H1 (cell line): Measurements from ENCODE around the gene OR52M1. TPM values are rescaled to one million over a fixed set of nuclear protein-coding genes. Genes with fewer than 3 reads are reported as not detected.

ENCODE experiments used
- CTCF ChIA-PET: fragments of 300-600 bp; sonication (Branson Sonifier 250); formaldehyde crosslinking; loops from one replicate; lab custom pipeline; 2021; ENCODE audit not compliant: partially characterized antibody; lab: Charles Lee
- POLR2A ChIA-PET: fragments of 300-600 bp; sonication (Branson Sonifier 250); formaldehyde crosslinking; loops from one replicate; lab custom pipeline; 2021; ENCODE audit warnings: inconsistent platforms; ENCODE audit not compliant: partially characterized antibody; lab: Charles Lee
- DNase-seq, 2 experiments: peaks; one replicate each; pipeline versions ENCODE4 v3.0.0 to v3.0.0-alpha.2; 2010 to 2022; ENCODE audit warnings: low spot score in 2 of 2, low read depth in 1 of 2, mixed read lengths in 1 of 2
- FAIRE-seq: peaks from 2 replicates; lab custom pipeline; 2011; peaks lifted over from hg19 to GRCh38; lab: Jason Lieb, UNC
- H2AFZ ChIP-seq: 2 replicates; pipeline ENCODE4 v1.8.1; 2012; ENCODE audit warnings: low read length, inconsistent platforms
- H2AK5ac ChIP-seq: 2 replicates; pipeline ENCODE4 v1.6.1; 2013; ENCODE audit warnings: low read depth, low read length
- H2BK120ac ChIP-seq: replicated peaks from 2 replicates; pipeline ENCODE3; 2013; ENCODE audit warnings: low read depth, low read length, inconsistent platforms
- H2BK12ac ChIP-seq: 2 replicates; pipeline ENCODE4 v1.6.1; 2013; ENCODE audit warnings: low read depth, low read length
- H2BK15ac ChIP-seq: 2 replicates; pipeline ENCODE4 v1.6.1; 2013; ENCODE audit warnings: low read length
- H2BK20ac ChIP-seq: 2 replicates; pipeline ENCODE4 v1.6.1; 2013; ENCODE audit warnings: low read length
- H2BK5ac ChIP-seq: 2 replicates; pipeline ENCODE4 v1.6.1; 2013; ENCODE audit warnings: low read depth, low read length
- H3K14ac ChIP-seq: 2 replicates; pipeline ENCODE4 v1.6.1; 2013; ENCODE audit warnings: inconsistent platforms; ENCODE audit not compliant: insufficient read length
- H3K18ac ChIP-seq: 2 replicates; pipeline ENCODE4 v1.6.1; 2013; ENCODE audit warnings: low read length; ENCODE audit errors: extremely low read depth
- H3K23ac ChIP-seq: 2 replicates; pipeline ENCODE4 v1.6.1; 2013; ENCODE audit warnings: inconsistent platforms; ENCODE audit not compliant: insufficient read length
- H3K23me2 ChIP-seq: 2 replicates; pipeline ENCODE4 v1.6.1; 2013; ENCODE audit warnings: low read depth, low read length
- H3K27ac ChIP-seq: 2 replicates; pipeline ENCODE4 v1.6.1; 2011; ENCODE audit warnings: low read depth, low read length, inconsistent platforms
- H3K27me3 ChIP-seq, 4 experiments: replicated peaks in 1 of 4; 1 replicate in 1 of 4; 2 replicates in 3 of 4; pipeline versions ENCODE4 v1.6.1 to v1.8.1; 2011 to 2013; ENCODE audit warnings: low read length in 3 of 4, mild to moderate bottlenecking in 3 of 4, inconsistent platforms in 2 of 4, mixed read lengths in 2 of 4, moderate library complexity in 1 of 4; ENCODE audit not compliant: control insufficient read depth in 3 of 4, insufficient read depth in 3 of 4; ENCODE audit errors: extremely low read depth in 1 of 4
- H3K36me3 ChIP-seq, 4 experiments: 2 replicates each; pipeline versions ENCODE4 v1.6.1 to v1.8.1; 2011 to 2013; ENCODE audit warnings: mild to moderate bottlenecking in 4 of 4, low read length in 3 of 4, moderate library complexity in 2 of 4, control low read depth in 1 of 4, inconsistent platforms in 1 of 4; ENCODE audit not compliant: insufficient read depth in 4 of 4, control insufficient read depth in 2 of 4
- H3K4ac ChIP-seq: replicated peaks from 2 replicates; pipeline ENCODE3; 2013; ENCODE audit warnings: low read length, low read depth, mixed read lengths, inconsistent platforms; ENCODE audit not compliant: insufficient read length
- H3K4me1 ChIP-seq, 4 experiments: replicated peaks in 1 of 4; 1 replicate in 1 of 4; 2 replicates in 3 of 4; pipeline versions ENCODE4 v1.6.1 to v1.8.1; 2011 to 2013; ENCODE audit warnings: low read length in 3 of 4, inconsistent platforms in 2 of 4, mixed read lengths in 1 of 4; ENCODE audit not compliant: insufficient read depth in 4 of 4, control insufficient read depth in 3 of 4
- H3K4me2 ChIP-seq, 2 experiments: 2 replicates each; pipeline versions ENCODE4 v1.6.1 to v1.8.1; 2011 to 2013; ENCODE audit warnings: low read depth in 2 of 2, low read length in 2 of 2, control low read depth in 1 of 2, inconsistent platforms in 1 of 2, mild to moderate bottlenecking in 1 of 2; ENCODE audit not compliant: insufficient read depth in 1 of 2
- H3K4me3 ChIP-seq, 4 experiments: fragments of 200-600, 300-600 bp in 1 of 4; sonication (generic), shearing (Covaris generic), sonication (Bioruptor Twin) in 1 of 4; 2 replicates each; pipeline versions ENCODE4 v1.5.1 to v1.8.1; 2011 to 2016; ENCODE audit warnings: low read length in 4 of 4, low read depth in 3 of 4, control low read depth in 2 of 4, inconsistent platforms in 2 of 4, mild to moderate bottlenecking in 2 of 4, mixed read lengths in 1 of 4, moderate library complexity in 1 of 4; ENCODE audit not compliant: insufficient read depth in 2 of 4; ENCODE audit errors: extremely low read depth in 1 of 4
- H3K56ac ChIP-seq: replicated peaks from 2 replicates; pipeline ENCODE3; 2013; ENCODE audit warnings: low read depth, mild to moderate bottlenecking, mixed read lengths, low read length, inconsistent platforms; ENCODE audit not compliant: insufficient read length
- H3K79me1 ChIP-seq: 2 replicates; pipeline ENCODE4 v1.6.1; 2013; ENCODE audit warnings: low read depth, low read length, control low read depth
- H3K79me2 ChIP-seq, 2 experiments: 2 replicates each; pipeline versions ENCODE4 v1.6.1 to v1.8.1; 2012 to 2013; ENCODE audit warnings: low read length in 2 of 2, mild to moderate bottlenecking in 2 of 2, inconsistent platforms in 1 of 2; ENCODE audit not compliant: insufficient read depth in 2 of 2, control insufficient read depth in 1 of 2
- H3K9ac ChIP-seq, 4 experiments: replicated peaks in 1 of 4; 1 replicate in 1 of 4; 2 replicates in 3 of 4; pipeline versions ENCODE4 v1.6.1 to v1.8.1; 2011 to 2013; ENCODE audit warnings: low read depth in 3 of 4, low read length in 3 of 4, control low read depth in 2 of 4, mild to moderate bottlenecking in 2 of 4, moderate library complexity in 2 of 4, inconsistent platforms in 1 of 4; ENCODE audit errors: extremely low read depth in 1 of 4
- H3K9me3 ChIP-seq, 2 experiments: 2 replicates each; pipeline versions ENCODE4 v1.6.1 to v1.8.1; 2012 to 2013; ENCODE audit warnings: mild to moderate bottlenecking in 2 of 2, moderate library complexity in 2 of 2, control low read depth in 1 of 2, inconsistent platforms in 1 of 2, low read depth in 1 of 2, low read length in 1 of 2, mixed read lengths in 1 of 2; ENCODE audit not compliant: insufficient read depth in 2 of 2
- H4K20me1 ChIP-seq, 2 experiments: replicated peaks in 1 of 2; 2 replicates each; pipeline versions ENCODE3 to v1.8.1; 2011 to 2013; ENCODE audit warnings: inconsistent platforms in 2 of 2, low read length in 2 of 2, mild to moderate bottlenecking in 1 of 2; ENCODE audit not compliant: insufficient read depth in 2 of 2, control insufficient read depth in 1 of 2
- H4K5ac ChIP-seq: 2 replicates; pipeline ENCODE4 v1.6.1; 2013; ENCODE audit warnings: low read length, low read depth, mixed read lengths, inconsistent platforms; ENCODE audit not compliant: insufficient read length
- H4K8ac ChIP-seq: 2 replicates; pipeline ENCODE4 v1.8.0; 2013; ENCODE audit warnings: mild to moderate bottlenecking, moderate library complexity, low read length, inconsistent platforms; ENCODE audit not compliant: insufficient read depth; ENCODE audit errors: extremely low read depth
- H4K91ac ChIP-seq: replicated peaks from 2 replicates; pipeline ENCODE3; 2013; ENCODE audit warnings: low read length, mixed read lengths, inconsistent platforms; ENCODE audit not compliant: insufficient read length
- CHD1 ChIP-seq: IDR thresholded peaks from 2 replicates; pipeline ENCODE4 v1.6.1; 2012; ENCODE audit warnings: low read depth, low read length, improper control_type of control experiment
- EGR1 ChIP-seq: IDR thresholded peaks from 2 replicates; pipeline ENCODE4 v1.6.1; 2011; ENCODE audit warnings: low read depth, low read length, borderline replicate concordance
- EZH2 ChIP-seq: fragments of 200-600 bp; sonication (generic); IDR thresholded peaks from 2 replicates; pipeline ENCODE4 v1.7.1; 2012; ENCODE audit warnings: low read depth, mild to moderate bottlenecking, moderate library complexity, low read length, inconsistent platforms; ENCODE audit not compliant: severe bottlenecking
- whole genome bisulfite sequencing, 2 experiments: shearing (Covaris generic) in 1 of 2; methylation state at CpG; one replicate each; pipeline versions ENCODE4 v1.1.6 to v1.1.7; 2013 to 2015; ENCODE audit warnings: low lambda C conversion rate in 2 of 2, mixed read lengths in 2 of 2, inconsistent platforms in 1 of 2, low coverage in 1 of 2, missing lambda C conversion rate in 1 of 2; ENCODE audit not compliant: insufficient replicate concordance in 2 of 2, insufficient coverage in 1 of 2, insufficient read length in 1 of 2; ENCODE audit errors: extremely low coverage in 1 of 2, missing lambda C conversion rate in 1 of 2; 5-methylcytosine and 5-hydroxymethylcytosine counted together
- polyA plus RNA-seq, 7 experiments: library from polyadenylated mRNA; depleted of rRNA in 3 of 7; stranded (reverse) in 5 of 7; unstranded in 2 of 7; fragments of >200 nt in 5 of 7; fragments of 200-250 nt in 2 of 7; gene quantifications; 1 replicate in 5 of 7; 2 replicates in 1 of 7; 4 replicates in 1 of 7; pipeline versions ENCODE4 v1.2.1 to v1.2.3, GENCODE V29; 2011 to 2013; ENCODE audit warnings: missing spikeins in 2 of 7, mixed read lengths in 2 of 7
- total RNA-seq: library from RNA; stranded (reverse); fragmentation: NEBNext Ultra II Directional; extraction: Animal tissue kit (Norgen Biotek cat#: 25700); gene quantifications from 2 replicates; pipeline ENCODE4 v1.2.1, GENCODE V29; 2021

The OR52M1 gene
- total and polyA plus RNA-seq, 2 of the 8 experiments (the other 6 are each of a cell fraction or from before 2014, with no cell fraction given) = not detected

GRCh38 chr11:4547416-4547815 is 2.4 kb downstream of the OR52M1 start:
- Histone ChIP-seq H3K79me1 (no peaks in the 10 kb centered on the region), H3K18ac (no peak overlapping the region), H2AFZ (no peak overlapping the region), H3K4me1 (no peaks in the 10 kb centered on the region), H3K56ac (no peak overlapping the region), H4K91ac (no peak overlapping the region), H3K9me3 (peaks cover 0 to 3% of the 10 kb centered on the region in 2 experiments; a peak in 1 of 4 replicates), H4K20me1 (no peaks in the 10 kb centered on the region), H3K4ac (no peak overlapping the region), H3K9ac (no peak overlapping the region), H3K23me2 (no peaks in the 10 kb centered on the region), H3K4me2 (no peak overlapping the region), H3K27me3 (no peaks in the 10 kb centered on the region), H2BK120ac (no peak overlapping the region), H2BK15ac (no peak overlapping the region), H2BK5ac (no peak overlapping the region), H3K14ac (no peak overlapping the region), H2BK12ac (no peak overlapping the region), H3K79me2 (no peaks in the 10 kb centered on the region), H2AK5ac (no peak overlapping the region), H3K27ac (no peak overlapping the region), H3K4me3 (no peak overlapping the region), H3K36me3 (no peaks in the 10 kb centered on the region), H3K23ac (no peak overlapping the region), H4K5ac (no peak overlapping the region), H2BK20ac (no peak overlapping the region), H4K8ac (no peak overlapping the region)
- CTCF ChIA-PET = interaction anchor here (1.7 to 8.0 kb wide), 3 partner anchors 7 to 364 kb away, joined by 12 to 72 read pairs (median 12); no protein-coding TSS in a partner anchor
- 83% methylated on average over 4 of the region's 4 CpGs; no CpG with 5 or more reads in 1 of the 2 experiments for WGBS, 2 experiments
- DNase-seq (no peak), FAIRE-seq (no peak)
- POLR2A ChIA-PET = no interaction called here
- TF ChIP-seq CHD1 = no peak
- TF ChIP-seq EGR1 = no peak
- no peak for TF ChIP-seq EZH2
